ENCODE data around the gene RNU6-7. TPM values are rescaled to one million over a fixed set of nuclear protein-coding genes. Genes with fewer than 3 reads are reported as not detected.

The RNU6-7 gene
- total RNA-seq, 2 donors from 2014 or later = not detected

- DNase-seq (no peak), ATAC-seq (no peak)
- intact Hi-C loops (cut with DNase I, micrococcal nuclease) = loop anchor here in 1 of 2 donors (5.0 kb wide), 2 partner anchors 177 to 737 kb away; no protein-coding TSS in a partner anchor
Measured at GRCh38 chr14:32249780-32250179, 47.9 kb downstream of the RNU6-7 start.

- intact Hi-C loops (cut with DNase I, micrococcal nuclease) = loop anchor here in 1 of 2 donors (5.0 kb wide), 2 partner anchors 178 to 738 kb away; no protein-coding TSS in a partner anchor
- no peak for ATAC-seq
- DNase-seq = no peak
Measured at GRCh38 chr14:32250681-32251080, 48.8 kb downstream of the RNU6-7 start.

- DNase-seq = no peak
- intact Hi-C loops (cut with DNase I, micrococcal nuclease) = loop anchor here in 1 of 2 donors (5.0 kb wide), 2 partner anchors 179 to 739 kb away; no protein-coding TSS in a partner anchor
- ATAC-seq = no peak
Measured at GRCh38 chr14:32251530-32251929, 49.7 kb downstream of the RNU6-7 start.

Other genes with a start within 250 kb of the RNU6-7 start
- 100 to 1,000 TPM; 110 to 133 TPM for gene ARHGAP5, start 124.7 kb upstream of the RNU6-7 start, total RNA-seq
- not detected for gene RNU6-8, start 1.2 kb downstream of the RNU6-7 start, total RNA-seq
- 1 to 10 TPM; 3.4 to 7.6 TPM for gene AKAP6, start 127.3 kb downstream of the RNU6-7 start, total RNA-seq

Data from left colon (tissue), 2 donors.